Epithelial cell of esophagus (primary cell): ENCODE results near the gene PIP5K1A.

Experiments used
- DNase-seq: peaks from one replicate; pipeline ENCODE4 v3.0.0; 2010; ENCODE audit warnings: low read depth
- H3K4me3 ChIP-seq: 2 replicates; pipeline ENCODE4 v1.5.1; 2011; ENCODE audit warnings: mild to moderate bottlenecking, low read length, control low read depth
- CTCF ChIP-seq: IDR thresholded peaks from 2 replicates; pipeline ENCODE4 v1.5.1; 2011; ENCODE audit warnings: low read depth, mild to moderate bottlenecking, low read length, control low read depth, inconsistent platforms; ENCODE audit not compliant: insufficient read depth; ENCODE audit errors: missing control alignments

The PIP5K1A gene

GRCh38 chr1:151282883-151283725, 84.8 kb downstream of the PIP5K1A start:
- TF ChIP-seq CTCF: no peak
- H3K4me3 ChIP-seq: peak overlapping the region; percentile 53
- peak; percentile 31 for DNase-seq

- no peak for TF ChIP-seq CTCF
- H3K4me3 ChIP-seq: no peak overlapping the region
- no peak for DNase-seq
Observed at GRCh38 chr1:151284013-151284577, 85.7 kb downstream of the PIP5K1A start.

- no peak overlapping the region for H3K4me3 ChIP-seq
- DNase-seq: no peak
- no peak for TF ChIP-seq CTCF
Observed at GRCh38 chr1:151286619-151287340, 88.4 kb downstream of the PIP5K1A start.

- no peak overlapping the region for H3K4me3 ChIP-seq
- DNase-seq: no peak
- no peak for TF ChIP-seq CTCF
Observed at GRCh38 chr1:151287341-151287699, 89.0 kb downstream of the PIP5K1A start.

GRCh38 chr1:151287767-151288500, 89.6 kb downstream of the PIP5K1A start:
- H3K4me3 ChIP-seq: no peak overlapping the region
- no peak for TF ChIP-seq CTCF
- DNase-seq: no peak

GRCh38 chr1:151288502-151288901, 90.2 kb downstream of the PIP5K1A start:
- no peak overlapping the region for H3K4me3 ChIP-seq
- no peak for TF ChIP-seq CTCF
- no peak for DNase-seq
